ENCODE data around the gene ID3. TPM values are rescaled to one million over a fixed set of nuclear protein-coding genes. Genes with fewer than 3 reads are reported as not detected.
"Not testable (repeated sequence)": the region's sequence is repeated elsewhere in the genome, so short reads cannot be mapped to it uniquely, and the experiment has no call there.

ID3 gene
- total RNA-seq, 1 donor from 2014 or later, result 205 TPM

GRCh38 chr1:23546897-23547584 is 12.3 kb downstream of the ID3 start:
- H3K27me3 Mint-ChIP-seq, result no peaks in the 10 kb centered on the region
- no peaks in the 10 kb centered on the region for H3K9me3 Mint-ChIP-seq
- ChIA-PET POLR2A (interaction anchor here (0.7 to 4.4 kb wide), 6 partner anchors 8 to 90 kb away, joined by 3 to 66 read pairs (median 16); partner anchors contain the start of gene ID3), CTCF (interaction anchor here (2.0 to 31.5 kb wide), 4 partner anchors 9 to 88 kb away, joined by 7 to 872 read pairs (median 144); no protein-coding TSS in a partner anchor)
- no peak overlapping the region for H3K27ac Mint-ChIP-seq
- no peak for DNase-seq
- intact Hi-C loops (cut with micrococcal nuclease), result no loop called here
- H3K4me1 Mint-ChIP-seq, result peaks cover 33% of the 10 kb centered on the region
- no peaks in the 10 kb centered on the region for H3K36me3 Mint-ChIP-seq (ENCODE audit: low read depth)
- ATAC-seq (ENCODE audit: low read depth), result no peak
- no peak overlapping the region for H3K4me3 Mint-ChIP-seq
- no peak for TF ChIP-seq CTCF (IDR thresholded peaks at IDR 0.05)

DNA sequence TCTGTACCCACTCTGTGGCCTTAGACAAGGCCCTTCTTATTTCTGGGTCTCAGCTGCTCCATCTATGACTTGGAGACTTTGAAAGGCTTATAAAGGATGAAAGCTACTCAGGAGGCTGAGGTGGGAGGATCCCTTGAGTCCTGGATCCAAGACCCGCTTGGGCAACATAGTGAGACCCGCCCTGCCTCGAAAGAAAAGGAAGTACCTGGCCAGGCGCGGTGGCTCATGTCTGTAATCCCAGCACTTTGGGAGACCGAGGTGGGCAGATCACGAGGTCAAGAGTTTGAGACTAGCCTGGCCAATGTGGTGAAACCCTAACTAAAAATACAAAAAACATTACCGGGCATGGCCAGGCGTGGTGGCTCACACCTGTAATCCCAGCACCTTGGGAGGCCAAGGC is 13.4 kb downstream of the ID3 start:
- POLR2A ChIA-PET, result interaction anchor here (0.7 to 4.4 kb wide), 10 partner anchors 9 to 253 kb away, joined by 3 to 66 read pairs (median 4); partner anchors contain the start of gene ID3
- no peak for ATAC-seq (ENCODE audit: low read depth)
- CTCF ChIA-PET, result interaction anchor here (0.9 to 31.5 kb wide), 16 partner anchors 7 to 146 kb away, joined by 3 to 872 read pairs (median 6); partner anchors contain the start of gene RPL11
- no peak for DNase-seq
- H3K36me3 Mint-ChIP-seq (ENCODE audit: low read depth), result no peaks in the 10 kb centered on the region
- no peak overlapping the region for H3K4me3 Mint-ChIP-seq
- H3K27me3 Mint-ChIP-seq, result no peaks in the 10 kb centered on the region
- TF ChIP-seq CTCF (IDR thresholded peaks at IDR 0.05), result no peak
- intact Hi-C loops (cut with micrococcal nuclease), result loop anchor here (2.0 kb wide), 1 partner anchor 13 kb away; the partner anchor contains the start of gene ID3
- no peak overlapping the region for H3K27ac Mint-ChIP-seq
- no peaks in the 10 kb centered on the region for H3K9me3 Mint-ChIP-seq
- H3K4me1 Mint-ChIP-seq, result peaks cover 31% of the 10 kb centered on the region

DNA sequence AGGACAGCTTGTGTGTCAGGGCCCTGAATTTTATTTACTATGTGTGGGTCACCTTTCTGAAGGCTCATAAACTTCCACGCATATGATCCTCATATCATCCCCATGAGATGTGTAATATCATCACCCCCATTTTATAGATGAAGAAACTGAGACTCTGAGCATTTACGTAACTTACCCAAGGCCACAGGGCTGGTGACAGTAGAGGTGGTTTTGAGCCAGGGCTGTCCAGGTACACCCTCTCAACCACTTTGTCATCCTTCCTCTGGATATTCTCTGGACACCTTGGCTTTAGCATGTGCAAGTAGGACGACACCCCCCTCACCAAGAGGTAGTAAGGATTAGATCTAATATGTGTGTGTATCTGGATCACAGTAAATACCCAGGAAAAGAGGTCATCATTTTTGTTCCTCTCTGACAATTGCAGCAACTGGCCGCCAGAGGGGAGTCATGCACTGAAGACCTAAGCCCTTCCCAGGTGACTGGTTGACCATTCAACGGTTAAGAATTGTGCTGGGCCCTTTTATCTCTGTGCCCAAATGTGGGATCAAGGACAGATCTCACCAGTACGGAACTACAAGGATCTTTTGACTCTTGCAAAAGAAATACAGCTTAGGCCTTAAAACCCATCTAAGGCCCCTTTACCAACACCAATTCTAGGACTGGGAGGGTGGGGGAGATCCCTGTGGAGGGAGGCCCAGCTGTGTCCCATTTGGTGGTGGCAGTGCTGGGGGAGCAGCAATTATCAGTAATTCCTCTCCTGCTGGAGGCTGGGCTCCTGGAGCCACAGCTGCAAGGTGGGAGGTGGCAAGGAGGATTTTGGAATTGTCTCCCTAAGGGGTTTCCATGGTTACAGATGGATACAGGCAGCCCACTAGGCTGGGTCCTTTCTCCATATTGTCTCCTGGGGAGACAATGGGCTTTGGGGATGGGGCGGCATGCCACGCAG is 14.6 kb downstream of the ID3 start:
- intact Hi-C loops (cut with micrococcal nuclease), result loop anchor here (1.0 to 5.0 kb wide), 4 partner anchors 14 to 447 kb away; partner anchors contain the start of gene ID3
- H3K27me3 Mint-ChIP-seq, result no peaks in the 10 kb centered on the region
- H3K9me3 Mint-ChIP-seq, result no peaks in the 10 kb centered on the region
- H3K27ac Mint-ChIP-seq, result no peak overlapping the region
- DNase-seq (peak; percentile 55), ATAC-seq (ENCODE audit: low read depth) (peak; percentile 43)
- no peaks in the 10 kb centered on the region for H3K36me3 Mint-ChIP-seq (ENCODE audit: low read depth)
- H3K4me3 Mint-ChIP-seq, result no peak overlapping the region
- POLR2A ChIA-PET, result interaction anchor here (0.6 to 4.4 kb wide), 17 partner anchors 11 to 265 kb away, joined by 3 to 66 read pairs (median 4); partner anchors contain the start of genes ID3 and RPL11
- peak; percentile 74 for TF ChIP-seq CTCF (IDR thresholded peaks at IDR 0.05)
- peaks cover 34% of the 10 kb centered on the region for H3K4me1 Mint-ChIP-seq
- CTCF ChIA-PET, result interaction anchor here (0.7 to 31.5 kb wide), 32 partner anchors 9 to 207 kb away, joined by 3 to 872 read pairs (median 4); partner anchors contain the start of genes ELOA, ID3 and RPL11

GRCh38 chr1:23543707-23544443 is 15.4 kb downstream of the ID3 start:
- Mint-ChIP-seq H3K27ac (no peak overlapping the region), H3K36me3 (ENCODE audit: low read depth) (no peaks in the 10 kb centered on the region), H3K9me3 (no peaks in the 10 kb centered on the region), H3K4me3 (no peak overlapping the region), H3K4me1 (peaks cover 31% of the 10 kb centered on the region), H3K27me3 (no peaks in the 10 kb centered on the region)
- intact Hi-C loops (cut with micrococcal nuclease), result loop anchor here (1.0 to 5.0 kb wide), 4 partner anchors 15 to 447 kb away; partner anchors contain the start of gene ID3
- POLR2A ChIA-PET, result interaction anchor here (0.6 to 4.4 kb wide), 12 partner anchors 11 to 266 kb away, joined by 3 to 66 read pairs (median 4); partner anchors contain the start of genes ID3 and RPL11
- DNase-seq, result no peak
- no peak for TF ChIP-seq CTCF (IDR thresholded peaks at IDR 0.05)
- ATAC-seq (ENCODE audit: low read depth), result no peak
- CTCF ChIA-PET, result interaction anchor here (0.7 to 31.5 kb wide), 17 partner anchors 11 to 208 kb away, joined by 3 to 872 read pairs (median 4); partner anchors contain the start of gene ID3

GRCh38 chr1:23542940-23543339 is 16.4 kb downstream of the ID3 start:
- intact Hi-C loops (cut with micrococcal nuclease), result loop anchor here (5.0 kb wide), 1 partner anchor 446 kb away; no protein-coding TSS in a partner anchor

More at GRCh38 chr1:23542940-23543339, 16.4 kb downstream of the ID3 start:
- ChIA-PET CTCF (interaction anchor here (9.8 to 31.5 kb wide), 2 partner anchors 46 to 92 kb away, joined by 279 to 872 read pairs; no protein-coding TSS in a partner anchor), POLR2A (interaction anchor here (1.1 to 4.4 kb wide), 2 partner anchors 15 to 94 kb away, joined by 3 to 66 read pairs; no protein-coding TSS in a partner anchor)
- H3K27me3 Mint-ChIP-seq; H3K9me3 Mint-ChIP-seq; DNase-seq; H3K4me3 Mint-ChIP-seq; ATAC-seq (ENCODE audit: low read depth); H3K27ac Mint-ChIP-seq; H3K36me3 Mint-ChIP-seq (ENCODE audit: low read depth): not testable (repeated sequence)
- peaks cover 26% of the 10 kb centered on the region for H3K4me1 Mint-ChIP-seq

Measured in activated B cell treated with CpG ODN at 0.5 μM for 24 hours (primary cell).